CD4-positive, alpha-beta T cell treated with Interleukin-15 for 4 hours (primary cell): ENCODE results near the gene AFF2.

Source experiments
- DNase-seq: peaks from one replicate; pipeline ENCODE4 v3.0.0-alpha.2; 2020; ENCODE audit warnings: low spot score

AFF2 gene

GRCh38 chrX:148755111-148755510 is 254.7 kb downstream of the AFF2 start:
- DNase-seq: no peak

DNA sequence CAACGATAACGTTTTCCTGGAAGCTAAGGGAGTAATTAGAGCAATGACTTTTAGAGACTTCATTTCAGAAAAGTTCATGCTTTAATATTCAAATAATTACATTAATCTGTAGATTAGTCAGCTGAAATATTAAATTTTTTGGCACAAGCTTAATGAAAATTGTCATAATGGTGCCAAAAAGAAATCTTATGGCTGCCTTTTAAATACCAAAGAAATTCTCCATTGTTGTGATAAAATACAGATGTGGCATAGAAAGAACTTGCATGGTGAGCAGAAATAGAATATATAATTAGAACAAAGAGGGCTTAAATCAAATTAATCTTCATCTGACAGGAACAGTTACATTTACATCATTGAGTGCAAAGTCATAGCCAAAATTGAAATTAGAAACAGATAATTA is 263.5 kb downstream of the AFF2 start:
- no peak for DNase-seq

DNA sequence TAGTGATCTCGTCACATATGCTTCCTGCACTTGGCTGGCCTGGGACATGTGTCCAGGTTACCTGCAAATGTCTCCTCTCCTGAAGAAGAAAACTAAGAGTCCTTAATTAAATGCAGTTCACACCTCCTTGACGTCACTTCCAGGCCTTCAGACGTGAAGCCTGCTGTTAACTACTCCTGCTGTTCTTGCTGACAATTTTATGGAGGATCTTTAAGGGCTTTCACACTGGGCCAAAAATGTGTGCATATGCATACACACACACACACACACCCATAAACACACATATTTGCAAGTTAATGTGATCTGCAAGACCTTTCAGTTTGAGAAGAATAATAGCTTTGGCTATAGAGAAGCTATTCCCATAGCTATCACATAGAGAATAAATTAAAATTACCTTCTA is 267.9 kb downstream of the AFF2 start:
- no peak for DNase-seq

DNA sequence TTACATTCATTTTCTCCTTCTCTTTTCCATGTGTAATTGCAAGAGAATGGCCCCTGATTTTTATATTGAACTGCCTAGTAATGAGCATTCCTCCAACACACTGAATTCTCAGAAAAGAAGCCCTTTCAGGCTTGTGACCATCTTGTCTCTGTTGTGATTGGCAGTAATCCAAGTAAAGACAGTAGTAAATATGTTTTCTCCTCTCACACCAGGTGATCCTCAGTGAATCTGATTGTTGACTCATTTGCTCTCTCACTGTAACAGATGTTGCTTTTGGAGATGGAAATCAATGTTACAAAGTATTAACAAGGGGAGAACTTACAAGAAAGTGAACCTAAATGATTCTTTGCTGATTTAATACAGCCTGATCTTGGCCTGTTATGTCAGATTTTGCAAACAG is 271.0 kb downstream of the AFF2 start:
- no peak for DNase-seq

DNA sequence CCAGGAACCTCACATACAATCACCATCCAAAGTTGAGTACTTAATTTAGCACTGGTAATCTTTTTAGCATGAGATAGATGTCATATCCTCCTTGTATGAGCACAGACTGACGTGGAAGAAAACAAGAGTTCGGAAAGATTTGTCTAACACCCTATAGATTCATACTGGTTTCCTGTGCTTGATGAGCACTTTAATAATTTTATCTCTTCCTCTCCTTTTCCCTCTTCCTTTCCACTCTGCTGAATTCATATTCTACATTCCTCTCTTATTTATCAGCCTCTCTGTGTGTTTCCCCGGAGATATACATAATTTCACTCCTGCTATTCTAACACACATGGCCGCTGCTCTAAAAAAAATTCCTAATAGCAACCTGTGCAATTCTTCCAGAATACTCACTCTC is 273.9 kb downstream of the AFF2 start:
- DNase-seq: no peak

DNA sequence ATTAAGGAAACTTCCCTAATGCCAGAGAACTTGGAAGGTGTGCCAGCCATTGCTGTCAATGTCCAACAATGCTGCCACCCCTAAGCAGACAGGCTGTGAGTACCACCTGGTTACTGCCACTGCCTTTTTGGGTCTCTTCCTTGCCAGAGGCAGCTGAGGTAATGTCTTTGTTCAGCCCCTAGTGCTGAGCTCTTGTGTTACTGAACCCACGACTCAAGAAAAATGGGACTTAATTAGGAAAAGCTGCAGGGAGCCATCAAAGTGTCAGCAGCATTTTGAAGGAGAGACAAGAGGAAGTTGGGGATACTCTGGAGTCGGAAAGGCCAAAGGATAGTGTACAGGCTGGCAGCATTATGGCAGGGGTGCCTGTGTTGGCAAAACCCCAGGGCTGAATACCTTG is 283.7 kb downstream of the AFF2 start:
- DNase-seq: no peak

GRCh38 chrX:148784856-148785255 is 284.4 kb downstream of the AFF2 start:
- no peak for DNase-seq

GRCh38 chrX:148785256-148785655 is 284.8 kb downstream of the AFF2 start:
- no peak for DNase-seq

DNA sequence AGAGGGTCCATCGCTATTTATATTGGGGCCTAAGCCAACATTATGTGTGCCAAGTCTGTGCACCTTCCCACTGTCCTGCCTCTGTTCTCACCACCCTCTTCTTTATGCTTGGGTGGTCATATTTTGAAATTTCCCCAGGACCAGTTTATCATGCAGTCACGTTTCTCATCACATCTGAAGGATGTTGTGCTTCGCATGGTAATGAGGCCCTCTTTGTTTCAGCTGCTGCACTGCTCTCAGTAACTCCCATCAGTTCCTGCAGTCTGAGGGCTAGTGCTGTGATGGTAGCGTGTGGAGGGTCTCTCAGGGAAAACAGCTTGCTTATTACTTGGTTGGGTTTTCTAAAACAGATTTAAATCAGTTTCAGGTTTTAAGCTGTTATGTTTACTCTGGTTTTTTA is 288.0 kb downstream of the AFF2 start:
- DNase-seq: no peak

GRCh38 chrX:148794350-148794749 is 293.9 kb downstream of the AFF2 start:
- DNase-seq: no peak

GRCh38 chrX:148804579-148805355 is 304.4 kb downstream of the AFF2 start:
- DNase-seq: no peak

DNA sequence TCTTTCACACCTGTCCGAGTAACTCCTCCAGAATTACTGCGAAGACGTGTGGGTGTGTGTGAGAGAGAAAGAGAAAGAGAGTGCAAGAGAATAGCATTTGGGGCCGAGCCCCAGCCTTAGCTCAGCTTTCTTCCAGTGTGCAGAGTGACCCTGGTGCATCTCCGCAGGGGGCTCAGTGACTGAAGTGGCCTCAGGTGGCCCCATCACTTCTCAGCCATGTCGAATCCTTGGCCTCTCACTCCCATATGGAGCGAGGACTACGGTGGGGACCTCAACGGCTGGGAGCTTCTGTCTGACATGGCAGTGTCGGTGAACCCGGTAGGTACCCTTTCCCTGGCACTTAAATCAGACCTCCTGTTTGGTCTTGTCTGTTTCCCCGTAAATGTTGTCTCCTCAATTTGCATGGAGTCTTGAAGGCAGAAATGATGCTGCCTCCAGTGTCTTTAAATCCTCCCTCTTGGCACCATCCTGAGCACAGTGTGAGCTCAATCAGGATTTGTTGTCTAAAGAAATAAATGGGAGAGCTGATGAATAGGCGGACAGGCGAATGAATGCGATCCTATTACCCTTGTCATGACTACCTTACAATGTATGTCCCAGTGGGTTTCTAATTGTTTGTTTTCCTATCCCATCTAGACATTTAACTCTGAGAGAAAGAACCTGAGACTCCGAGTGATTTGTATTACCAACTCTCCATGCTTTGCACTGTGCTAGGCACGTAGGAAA is 305.9 kb downstream of the AFF2 start:
- DNase-seq: no peak

DNA sequence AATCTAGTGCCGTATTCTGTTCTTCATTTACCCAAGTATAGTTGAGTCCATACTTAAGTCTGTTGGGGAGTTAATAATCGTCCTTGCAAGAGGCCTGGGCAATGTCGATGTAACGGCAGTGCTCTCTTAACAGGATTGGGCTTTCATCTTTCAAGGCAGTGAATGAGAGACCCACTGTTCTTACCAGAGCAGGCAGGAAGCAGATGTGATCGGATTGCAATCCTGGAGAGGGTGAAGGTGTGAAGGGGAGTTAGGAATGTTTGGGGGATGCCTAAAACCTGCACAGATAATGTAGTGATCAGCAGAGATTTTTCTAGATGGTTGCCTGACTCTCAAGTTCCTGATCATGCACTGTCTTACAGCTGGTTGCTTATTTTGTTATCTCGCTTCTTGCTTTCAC is 308.4 kb downstream of the AFF2 start:
- no peak for DNase-seq

- no peak for DNase-seq
These were observed 310.8 kb downstream of the AFF2 start for GRCh38 chrX:148811236-148811635.

DNA sequence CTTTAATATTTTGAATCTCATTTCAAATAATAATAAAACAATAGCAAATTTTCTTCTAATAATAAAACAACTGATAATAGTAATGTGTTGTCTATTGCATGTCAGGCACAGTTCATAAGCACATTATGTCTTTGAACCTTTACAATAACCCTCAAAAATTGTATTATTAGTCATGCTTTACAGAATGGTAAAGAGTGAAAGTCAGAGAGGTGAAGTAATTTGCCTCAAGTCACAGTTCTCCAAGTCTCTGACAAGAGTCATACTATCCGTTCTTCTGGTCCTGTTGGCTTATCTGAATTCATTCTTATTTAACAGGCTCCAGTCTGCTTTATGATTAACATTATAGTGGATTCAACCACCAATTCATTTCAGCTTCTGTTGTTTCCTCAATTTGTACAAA is 313.0 kb downstream of the AFF2 start:
- no peak for DNase-seq

DNA sequence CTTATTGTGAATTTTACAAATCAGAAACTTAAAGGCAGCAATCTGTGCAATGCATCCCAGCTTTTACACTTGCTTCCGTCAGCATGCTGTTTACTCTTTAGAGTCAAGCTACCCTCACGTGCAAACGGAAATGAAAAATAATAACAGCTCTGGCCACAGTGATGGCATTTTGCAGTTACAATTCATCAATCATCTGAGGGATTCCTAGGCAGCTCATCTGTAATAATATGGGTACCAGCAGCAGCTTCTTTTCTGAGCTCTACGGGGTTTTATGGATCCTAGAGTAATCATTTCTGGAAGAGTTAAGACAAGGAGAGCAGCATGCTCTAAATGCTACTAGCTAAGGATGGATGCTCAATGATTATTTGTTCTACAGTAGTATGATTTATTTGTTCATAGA is 313.6 kb downstream of the AFF2 start:
- DNase-seq: no peak

GRCh38 chrX:148815218-148815961 is 315.0 kb downstream of the AFF2 start:
- DNase-seq: no peak

- no peak for DNase-seq
These were observed 323.6 kb downstream of the AFF2 start for GRCh38 chrX:148823986-148824385.

GRCh38 chrX:148825696-148826095 is 325.3 kb downstream of the AFF2 start:
- DNase-seq: no peak

DNA sequence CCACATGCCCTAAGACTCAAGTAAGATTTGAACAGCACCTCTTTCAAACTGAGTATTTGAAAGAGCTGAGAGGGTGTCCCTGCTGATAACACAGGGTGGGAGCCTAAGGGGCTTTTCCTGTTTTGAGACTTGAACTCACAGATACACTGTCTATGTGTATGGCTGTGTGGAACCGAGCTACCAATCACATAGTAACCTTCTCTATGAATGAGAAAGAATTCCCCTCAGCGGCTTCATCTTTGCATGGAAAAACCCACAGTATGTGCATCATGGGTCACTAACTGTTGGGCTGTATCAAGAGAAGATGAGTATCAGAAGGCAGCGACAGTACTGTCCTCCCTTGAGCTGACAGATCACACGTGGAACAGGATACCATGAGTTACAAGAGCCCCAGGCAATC is 336.3 kb downstream of the AFF2 start:
- no peak for DNase-seq

DNA sequence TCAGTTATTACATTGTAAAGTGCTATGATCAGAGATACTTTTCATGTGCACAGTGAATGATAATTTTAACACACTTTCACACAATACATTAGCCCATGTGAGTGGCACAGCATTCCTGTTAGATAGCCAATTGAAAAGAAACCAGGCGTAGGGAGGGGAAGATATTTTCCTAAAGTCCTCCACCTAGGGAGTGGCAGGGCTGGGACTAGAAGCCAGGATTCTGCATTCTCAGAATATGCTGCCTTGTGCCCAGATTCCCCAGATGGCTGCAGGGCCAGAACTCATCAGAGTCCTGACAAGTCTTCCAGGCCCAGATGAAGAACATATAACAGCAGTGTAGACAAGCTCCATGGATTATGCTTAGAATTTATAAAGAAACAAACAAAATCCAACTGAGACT is 350.2 kb downstream of the AFF2 start:
- DNase-seq: no peak

- DNase-seq: no peak
These were observed 353.9 kb downstream of the AFF2 start for GRCh38 chrX:148854306-148854705.

DNA sequence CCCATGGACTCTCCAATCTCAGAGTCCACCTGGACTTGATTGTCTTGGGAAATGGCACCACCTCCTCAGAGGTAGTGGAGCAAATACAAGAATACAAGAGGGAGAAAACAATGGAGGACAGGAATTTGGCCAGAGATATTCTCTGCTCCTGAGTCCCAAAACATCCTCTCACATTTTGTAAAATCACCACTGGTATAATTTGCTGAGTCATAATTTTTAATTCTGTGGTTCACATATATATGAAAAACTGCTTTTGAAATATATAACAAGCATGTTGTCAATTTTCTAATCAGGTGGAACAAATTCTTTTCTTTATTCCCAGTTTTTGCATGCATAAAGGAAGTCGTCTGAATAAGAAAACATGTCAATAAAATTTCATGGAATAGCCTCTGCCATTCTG is 356.1 kb downstream of the AFF2 start:
- DNase-seq: no peak
